AG09309 (cell line): ENCODE results near the gene PYGO1.
"Not testable (repeated sequence)": the region's sequence is repeated elsewhere in the genome, so short reads cannot be mapped to it uniquely, and the experiment has no call there.

Experiments used
- DNase-seq: peaks from one replicate; pipeline ENCODE4 v3.0.0-alpha.2; 2010; ENCODE audit warnings: low read depth
- H3K4me3 ChIP-seq: 2 replicates; pipeline ENCODE4 v1.5.1; 2011; ENCODE audit warnings: mild to moderate bottlenecking, low read depth, low read length, moderate library complexity; ENCODE audit not compliant: control insufficient read depth
- CTCF ChIP-seq: IDR thresholded peaks from 2 replicates; pipeline ENCODE4 v1.5.1; 2011; ENCODE audit warnings: mild to moderate bottlenecking, low read depth, low read length, inconsistent platforms; ENCODE audit not compliant: insufficient read depth, control insufficient read depth; ENCODE audit errors: missing control alignments

PYGO1 gene

GRCh38 chr15:55601374-55601773 is 13.2 kb upstream of the PYGO1 start:
- DNase-seq: no peak
- TF ChIP-seq CTCF: no peak
- H3K4me3 ChIP-seq: no peak overlapping the region

- DNase-seq: no peak
- H3K4me3 ChIP-seq: no peak overlapping the region
- TF ChIP-seq CTCF: no peak
Observed at GRCh38 chr15:55599439-55599838, 11.3 kb upstream of the PYGO1 start.

- DNase-seq, H3K4me3 ChIP-seq: not testable (repeated sequence)
Observed at GRCh38 chr15:55593019-55593418, 4.9 kb upstream of the PYGO1 start.

DNA sequence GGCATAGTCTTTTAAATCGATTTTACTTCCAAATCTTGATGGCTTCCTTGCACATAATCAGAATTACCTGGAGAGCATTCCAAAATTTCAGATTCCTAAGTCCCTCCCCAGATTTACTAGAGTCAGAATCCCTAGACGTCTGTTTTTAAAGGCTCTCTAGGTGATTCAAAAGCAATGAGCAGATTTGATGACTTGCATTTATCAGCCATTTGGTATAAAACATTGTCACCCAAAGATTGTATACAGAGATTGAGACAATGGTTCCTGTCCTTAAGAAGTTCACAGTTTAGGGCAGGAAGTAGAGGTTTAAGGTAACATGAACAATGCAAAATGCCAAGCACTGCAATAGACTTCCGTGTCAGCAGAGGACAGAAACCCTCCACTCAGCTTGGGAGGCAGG is 2.6 kb upstream of the PYGO1 start:
- DNase-seq: no peak
- TF ChIP-seq CTCF: no peak
- H3K4me3 ChIP-seq: no peak overlapping the region

GRCh38 chr15:55589287-55589686 is 1.1 kb upstream of the PYGO1 start:
- H3K4me3 ChIP-seq: no peak overlapping the region
- TF ChIP-seq CTCF: no peak
- no peak for DNase-seq

GRCh38 chr15:55588815-55589115 is 620 bp upstream of the PYGO1 start:
- peak overlapping the region; percentile 52 for H3K4me3 ChIP-seq
- no peak for DNase-seq
- no peak for TF ChIP-seq CTCF

- no peak for DNase-seq
- TF ChIP-seq CTCF: no peak
- peak overlapping the region; percentile 66 for H3K4me3 ChIP-seq
Observed at GRCh38 chr15:55587321-55588069, 650 bp downstream of the PYGO1 start.
